ENCODE data around the gene MED25.
A peak's percentile ranks its signal among the peaks of the same experiment; 100 is the strongest.

The MED25 gene

GRCh38 chr19:49872245-49873128 is 54.4 kb downstream of the MED25 start:
- no peak for TF ChIP-seq ZNF565 (CRISPR knock-in tag; conservative IDR thresholded peaks at IDR 0.05; ENCODE audit: low read depth)
- TF ChIP-seq ESRRG (CRISPR knock-in tag; IDR thresholded peaks at IDR 0.05) = no peak
- peak; percentile 97 for TF ChIP-seq ZFP3 (CRISPR knock-in tag; IDR thresholded peaks at IDR 0.05)
- TF ChIP-seq PPARA (CRISPR knock-in tag; IDR thresholded peaks at IDR 0.05; ENCODE audit: borderline replicate concordance) = no peak
- ATAC-seq = no peak

GRCh38 chr19:49873129-49873521 is 55.0 kb downstream of the MED25 start:
- ATAC-seq = no peak
- TF ChIP-seq PPARA (CRISPR knock-in tag; IDR thresholded peaks at IDR 0.05; ENCODE audit: borderline replicate concordance) (no peak), GLIS3 (CRISPR knock-in tag; IDR thresholded peaks at IDR 0.05) (no peak), ZFP30 (CRISPR knock-in tag; IDR thresholded peaks at IDR 0.05) (no peak), TOX (CRISPR knock-in tag; IDR thresholded peaks at IDR 0.05; ENCODE audit: borderline replicate concordance) (no peak), ZFP3 (CRISPR knock-in tag; IDR thresholded peaks at IDR 0.05) (no peak), ARNTL (CRISPR knock-in tag; IDR thresholded peaks at IDR 0.05; ENCODE audit: borderline replicate concordance, low read depth) (no peak), BACH2 (CRISPR knock-in tag; IDR thresholded peaks at IDR 0.05; ENCODE audit: borderline replicate concordance) (no peak), POU6F1 (CRISPR knock-in tag; IDR thresholded peaks at IDR 0.05; ENCODE audit: borderline replicate concordance, low read depth) (no peak), ZNF565 (CRISPR knock-in tag; conservative IDR thresholded peaks at IDR 0.05; ENCODE audit: low read depth) (no peak), RARB (CRISPR knock-in tag; IDR thresholded peaks at IDR 0.05) (no peak)

DNA sequence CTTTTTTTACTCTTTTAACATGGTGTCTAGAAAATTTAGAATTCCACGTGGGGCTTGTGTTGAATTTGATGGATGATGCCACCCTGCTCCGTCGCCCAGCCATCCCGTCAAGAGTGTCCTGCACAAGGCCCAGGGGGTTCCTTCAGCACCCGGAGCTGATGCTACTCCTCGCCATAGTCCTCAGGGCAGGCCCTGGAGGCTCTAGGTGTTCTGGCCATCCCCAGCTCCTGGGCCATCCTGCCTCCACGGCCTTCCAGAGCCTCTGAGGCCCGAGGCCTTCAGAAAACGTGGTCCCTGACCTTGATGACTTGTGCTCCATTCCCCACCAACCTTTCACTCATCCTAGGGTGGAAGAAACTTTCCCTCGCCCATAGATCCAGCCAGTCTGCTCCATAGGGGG is 55.7 kb downstream of the MED25 start:
- ATAC-seq = no peak
- TF ChIP-seq ZNF565 (CRISPR knock-in tag; conservative IDR thresholded peaks at IDR 0.05; ENCODE audit: low read depth) = no peak
- TF ChIP-seq BACH2 (CRISPR knock-in tag; IDR thresholded peaks at IDR 0.05; ENCODE audit: borderline replicate concordance) = no peak
- TF ChIP-seq, protein P1, sequence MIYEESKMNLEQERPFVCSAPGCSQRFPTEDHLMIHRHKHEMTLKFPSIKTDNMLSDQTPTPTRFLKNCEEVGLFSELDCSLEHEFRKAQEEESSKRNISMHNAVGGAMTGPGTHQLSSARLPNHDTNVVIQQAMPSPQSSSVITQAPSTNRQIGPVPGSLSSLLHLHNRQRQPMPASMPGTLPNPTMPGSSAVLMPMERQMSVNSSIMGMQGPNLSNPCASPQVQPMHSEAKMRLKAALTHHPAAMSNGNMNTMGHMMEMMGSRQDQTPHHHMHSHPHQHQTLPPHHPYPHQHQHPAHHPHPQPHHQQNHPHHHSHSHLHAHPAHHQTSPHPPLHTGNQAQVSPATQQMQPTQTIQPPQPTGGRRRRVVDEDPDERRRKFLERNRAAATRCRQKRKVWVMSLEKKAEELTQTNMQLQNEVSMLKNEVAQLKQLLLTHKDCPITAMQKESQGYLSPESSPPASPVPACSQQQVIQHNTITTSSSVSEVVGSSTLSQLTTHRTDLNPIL (CRISPR knock-in tag; IDR thresholded peaks at IDR 0.05; ENCODE audit: low read depth) = no peak
- no peak for TF ChIP-seq ZNF70 (CRISPR knock-in tag; IDR thresholded peaks at IDR 0.05)
- TF ChIP-seq PPARA (CRISPR knock-in tag; IDR thresholded peaks at IDR 0.05; ENCODE audit: borderline replicate concordance) = no peak
- no peak for TF ChIP-seq CSDC2 (CRISPR knock-in tag; IDR thresholded peaks at IDR 0.05)

DNA sequence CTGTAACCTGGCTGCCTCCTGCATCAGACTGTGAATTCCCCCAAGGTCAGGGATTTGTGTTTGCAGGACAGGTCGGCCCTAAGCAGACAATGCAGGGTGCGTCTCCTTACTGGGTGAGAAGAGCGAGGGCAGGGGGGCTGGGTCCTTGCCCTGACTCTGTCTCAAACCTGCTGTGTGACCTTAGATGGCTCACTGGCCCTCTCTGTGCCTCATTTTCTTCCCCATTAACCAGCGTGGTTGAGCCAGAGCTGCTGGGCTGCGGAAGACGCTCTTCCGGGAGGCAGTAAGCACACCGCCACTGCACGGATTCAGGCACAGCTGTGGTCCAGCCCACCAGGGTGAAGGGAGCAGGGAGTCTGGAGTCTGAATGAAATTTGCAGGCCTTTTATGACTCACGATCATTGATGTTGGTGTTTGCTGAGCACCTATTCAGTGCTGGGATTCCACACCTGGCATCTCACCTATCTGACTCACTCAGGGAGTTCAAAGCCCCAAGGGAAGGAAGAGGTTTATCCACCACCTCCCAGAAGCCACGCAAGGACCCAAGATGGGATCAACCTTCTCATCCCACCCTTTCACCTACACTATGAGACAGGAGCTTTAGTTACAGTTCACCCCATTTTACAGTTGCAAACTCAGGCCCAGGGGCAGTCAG is 56.5 kb downstream of the MED25 start:
- TF ChIP-seq TOX (CRISPR knock-in tag; IDR thresholded peaks at IDR 0.05; ENCODE audit: borderline replicate concordance) (no peak), ZNF8 (CRISPR knock-in tag; IDR thresholded peaks at IDR 0.05) (no peak), RARB (CRISPR knock-in tag; IDR thresholded peaks at IDR 0.05) (no peak), OSR1 (CRISPR knock-in tag; IDR thresholded peaks at IDR 0.05) (no peak), ZFP3 (CRISPR knock-in tag; IDR thresholded peaks at IDR 0.05) (no peak), GLIS3 (CRISPR knock-in tag; IDR thresholded peaks at IDR 0.05) (no peak), BACH2 (CRISPR knock-in tag; IDR thresholded peaks at IDR 0.05; ENCODE audit: borderline replicate concordance) (no peak), SNAI2 (CRISPR knock-in tag; IDR thresholded peaks at IDR 0.05) (no peak)
- ATAC-seq = no peak

DNA sequence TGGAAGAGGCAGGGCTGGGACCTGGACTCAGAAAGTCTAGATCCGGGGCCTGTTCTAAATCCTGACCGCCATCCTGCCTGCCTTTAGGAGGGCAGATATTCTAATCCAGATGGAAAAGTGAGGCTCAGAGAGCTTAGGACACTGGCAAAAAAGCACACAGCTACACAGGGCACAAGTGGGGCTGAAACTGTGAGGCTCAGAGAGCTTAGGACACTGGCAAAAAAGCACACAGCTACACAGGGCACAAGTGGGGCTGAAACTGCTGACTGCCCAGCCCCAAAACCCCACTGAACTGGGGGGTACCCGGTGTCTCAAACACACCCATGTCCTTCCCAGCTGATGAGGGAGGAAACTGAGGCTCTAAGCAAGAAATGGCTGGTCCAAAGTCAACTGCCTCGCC is 57.1 kb downstream of the MED25 start:
- ATAC-seq = no peak
- no peak for TF ChIP-seq ARNTL (CRISPR knock-in tag; IDR thresholded peaks at IDR 0.05; ENCODE audit: borderline replicate concordance, low read depth)
- no peak for TF ChIP-seq RARB (CRISPR knock-in tag; IDR thresholded peaks at IDR 0.05)
- TF ChIP-seq ESRRG (CRISPR knock-in tag; IDR thresholded peaks at IDR 0.05) = no peak
- TF ChIP-seq SNAI2 (CRISPR knock-in tag; IDR thresholded peaks at IDR 0.05) = no peak
- TF ChIP-seq ZFP30 (CRISPR knock-in tag; IDR thresholded peaks at IDR 0.05) = no peak
- no peak for TF ChIP-seq TCF4 (CRISPR knock-in tag; IDR thresholded peaks at IDR 0.05; ENCODE audit: borderline replicate concordance)
- no peak for TF ChIP-seq ZNF565 (CRISPR knock-in tag; conservative IDR thresholded peaks at IDR 0.05; ENCODE audit: low read depth)
- TF ChIP-seq GLIS3 (CRISPR knock-in tag; IDR thresholded peaks at IDR 0.05) = no peak
- TF ChIP-seq CSDC2 (CRISPR knock-in tag; IDR thresholded peaks at IDR 0.05) = no peak
- no peak for TF ChIP-seq TOX (CRISPR knock-in tag; IDR thresholded peaks at IDR 0.05; ENCODE audit: borderline replicate concordance)
- TF ChIP-seq, protein P1 (CRISPR knock-in tag; IDR thresholded peaks at IDR 0.05; ENCODE audit: low read depth) = no peak
- TF ChIP-seq ISL1 (CRISPR knock-in tag; IDR thresholded peaks at IDR 0.05) = no peak
- TF ChIP-seq CSRNP3 (CRISPR knock-in tag; IDR thresholded peaks at IDR 0.05) = no peak
- TF ChIP-seq, protein P2, sequence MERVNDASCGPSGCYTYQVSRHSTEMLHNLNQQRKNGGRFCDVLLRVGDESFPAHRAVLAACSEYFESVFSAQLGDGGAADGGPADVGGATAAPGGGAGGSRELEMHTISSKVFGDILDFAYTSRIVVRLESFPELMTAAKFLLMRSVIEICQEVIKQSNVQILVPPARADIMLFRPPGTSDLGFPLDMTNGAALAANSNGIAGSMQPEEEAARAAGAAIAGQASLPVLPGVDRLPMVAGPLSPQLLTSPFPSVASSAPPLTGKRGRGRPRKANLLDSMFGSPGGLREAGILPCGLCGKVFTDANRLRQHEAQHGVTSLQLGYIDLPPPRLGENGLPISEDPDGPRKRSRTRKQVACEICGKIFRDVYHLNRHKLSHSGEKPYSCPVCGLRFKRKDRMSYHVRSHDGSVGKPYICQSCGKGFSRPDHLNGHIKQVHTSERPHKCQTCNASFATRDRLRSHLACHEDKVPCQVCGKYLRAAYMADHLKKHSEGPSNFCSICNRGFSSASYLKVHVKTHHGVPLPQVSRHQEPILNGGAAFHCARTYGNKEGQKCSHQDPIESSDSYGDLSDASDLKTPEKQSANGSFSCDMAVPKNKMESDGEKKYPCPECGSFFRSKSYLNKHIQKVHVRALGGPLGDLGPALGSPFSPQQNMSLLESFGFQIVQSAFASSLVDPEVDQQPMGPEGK (CRISPR knock-in tag; IDR thresholded peaks at IDR 0.05; ENCODE audit: borderline replicate concordance) = no peak
- TF ChIP-seq OSR1 (CRISPR knock-in tag; IDR thresholded peaks at IDR 0.05) = no peak
